ENCODE data around the gene HSPB6.

DNA sequence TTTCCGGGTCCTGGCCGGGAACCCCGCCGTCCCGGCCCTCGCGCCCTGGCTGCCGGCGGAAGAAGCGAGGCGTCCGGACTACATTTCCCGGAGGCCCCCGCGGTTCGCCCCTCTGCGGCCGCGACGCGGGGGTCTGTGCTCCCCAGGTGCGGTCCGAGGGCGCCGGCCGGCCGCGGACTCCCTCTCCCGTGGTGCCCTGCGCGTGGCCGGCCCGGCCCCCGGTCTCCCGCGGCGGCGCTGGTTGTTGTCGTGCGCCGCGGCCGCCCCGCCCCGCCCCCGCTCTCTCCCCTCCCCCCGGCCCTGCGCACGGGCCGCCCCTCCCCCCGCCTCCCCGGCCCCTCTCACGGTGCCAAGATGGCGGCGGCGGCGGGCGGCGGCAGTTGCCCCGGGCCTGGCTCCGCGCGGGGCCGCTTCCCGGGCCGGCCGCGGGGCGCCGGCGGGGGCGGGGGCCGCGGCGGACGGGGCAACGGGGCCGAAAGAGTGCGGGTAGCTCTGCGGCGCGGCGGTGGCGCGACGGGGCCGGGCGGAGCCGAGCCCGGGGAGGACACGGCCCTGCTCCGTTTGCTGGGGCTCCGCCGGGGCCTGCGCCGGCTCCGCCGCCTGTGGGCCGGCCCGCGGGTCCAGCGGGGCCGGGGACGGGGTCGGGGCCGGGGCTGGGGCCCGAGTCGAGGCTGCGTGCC, 39.0 kb downstream of the HSPB6 start, which contains the start of gene KMT2B:
- TF ChIP-seq EZH2 (IDR thresholded peaks at IDR 0.05; ENCODE audit: insufficient read depth, poor library complexity, severe bottlenecking) (no peak), EZH2phosphoT487 (IDR thresholded peaks at IDR 0.05; ENCODE audit: insufficient read depth, low read depth) (no peak)

All from GM23248 (cell line).